Esophagus squamous epithelium (tissue), 4 donors: ENCODE measurements around the gene PRAMEF7.
"Not testable (repeated sequence)": the region's sequence is repeated elsewhere in the genome, so short reads cannot be mapped to it uniquely, and the experiment has no call there.

Source experiments
- CTCF ChIP-seq, 6 experiments: fragments of 450-650 bp in 4 of 6; fragments of 200-600 bp in 2 of 6; sonication (generic) in 2 of 6; IDR thresholded peaks; one replicate each; pipeline ENCODE4 v1.5.1; 2016 to 2019; ENCODE audit warnings: antibody characterized with exemption in 6 of 6, mild to moderate bottlenecking in 4 of 6, moderate library complexity in 4 of 6
- POLR2A ChIP-seq, 4 donors: fragments of 450-650 bp; IDR thresholded peaks; one replicate each; pipeline ENCODE4 v1.6.1; 2017; ENCODE audit warnings: antibody characterized with exemption in 4 of 4, mild to moderate bottlenecking in 4 of 4, moderate library complexity in 3 of 4

DNA sequence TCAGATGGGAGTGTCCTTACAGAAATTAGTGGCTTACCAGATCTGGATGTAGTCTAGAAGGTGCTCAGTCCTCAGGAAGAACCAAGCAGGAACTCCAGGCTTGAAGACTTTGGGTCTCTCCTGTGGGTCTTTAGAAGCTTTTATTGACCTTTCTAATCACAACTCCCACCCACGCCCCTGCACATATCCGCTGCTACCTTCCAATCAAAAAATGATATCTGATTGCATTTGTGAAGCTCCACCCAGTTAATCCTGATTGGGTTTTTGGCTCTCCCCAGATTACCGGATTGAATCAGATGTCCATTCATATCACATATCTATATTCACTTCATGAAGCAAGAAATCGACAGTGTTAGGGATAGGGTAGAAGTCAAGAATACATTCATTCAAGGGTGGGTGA, 31.1 kb downstream of the PRAMEF7 start, which contains the start of gene PRAMEF6:
- not testable (repeated sequence) for TF ChIP-seq POLR2A, CTCF (IDR thresholded peaks at IDR 0.05)
